Psoas muscle (tissue), 8 donors: ENCODE measurements around the gene LETM1. TPM values are rescaled to one million over a fixed set of nuclear protein-coding genes. Genes with fewer than 3 reads are reported as not detected.

Experiments
- ATAC-seq, 4 donors: fragments of 200-7000 bp; cut with Tn5 transposase; one replicate each; pipeline ENCODE4 v1.9.1; 2020; ENCODE audit warnings: moderate library complexity in 3 of 4, mild to moderate bottlenecking in 2 of 4
- DNase-seq, 2 donors: peaks; one replicate each; pipeline ENCODE4 v3.0.0-alpha.2; 2020
- H3K27ac ChIP-seq: fragments of 200-600 bp; one replicate; pipeline ENCODE4 v1.8.0; 2022
- H3K27me3 ChIP-seq, 3 donors: fragments of 200-600 bp in 1 of 3; one replicate each; pipeline versions ENCODE4 v1.6.1 to v1.8.0; 2013 to 2022; ENCODE audit warnings: low read length in 2 of 3, mild to moderate bottlenecking in 2 of 3, moderate library complexity in 1 of 3; ENCODE audit not compliant: insufficient read depth in 3 of 3
- H3K36me3 ChIP-seq, 2 donors: fragments of 200-600 bp in 1 of 2; one replicate each; pipeline versions ENCODE4 v1.6.1 to v1.8.0; 2013 to 2022; ENCODE audit warnings: low read depth in 1 of 2, mild to moderate bottlenecking in 1 of 2, moderate library complexity in 1 of 2; ENCODE audit not compliant: insufficient read depth in 1 of 2
- H3K4me1 ChIP-seq: fragments of 200-600 bp; one replicate; pipeline ENCODE4 v1.8.0; 2022
- H3K4me3 ChIP-seq: fragments of 200-600 bp; one replicate; pipeline ENCODE4 v1.8.0; 2022; ENCODE audit warnings: mild to moderate bottlenecking
- H3K9me3 ChIP-seq: fragments of 200-600 bp; one replicate; pipeline ENCODE4 v1.8.0; 2022
- WGBS, 3 donors: extraction: QIAGEN DNeasy Blood & Tissue Kit; methylation state at CpG; one replicate each; pipeline versions ENCODE4 v1.1.6 to v1.1.7; 2013; 5-methylcytosine and 5-hydroxymethylcytosine counted together
- intact Hi-C, 2 donors: fragments of 100-400 bp; cut with DNase I; formaldehyde crosslinking; loops; one replicate each; pipeline versions ENCODE4 v1.11.0 to v1.14.2; 2022
- polyA plus RNA-seq, 3 donors: library from polyadenylated mRNA; stranded (reverse); fragments of 200-250 nt; gene quantifications; one replicate each; pipeline ENCODE4 v1.2.3, GENCODE V29; 2013
- total RNA-seq, 4 donors: library from RNA; stranded (reverse); fragmentation: NEBNext Ultra II Directional in 2 of 4; extraction: Animal tissue kit (Norgen Biotek cat#: 25700) in 2 of 4; gene quantifications; one replicate each; pipeline versions ENCODE4 v1.2.1 to v1.2.4, GENCODE V29; 2021 to 2023
- TF ChIP-seq, protein P1 (sequence below): fragments of 200-600 bp; IDR thresholded peaks from one replicate; pipeline ENCODE4 v1.8.0; 2022; ENCODE audit warnings: antibody characterized with exemption
- donor health status: healthy with polysubstance abuse.
- donor health status: DM: no; HTN: no; CAD: no; lungs with moderate emphysema.
- donor health status: Bipolar disorder and iron deficiency.
- donor health status: healthy.
- donor health status: DM: yes; HTN: yes; CAD: no.
- donor health status: DM: no; HTN: no; CAD: no.
- donor health status: DM: no; HTN: no; CAD: no.
- donor health status: DM: yes; HTN: yes; CAD: no.

Gene LETM1
- total and polyA plus RNA-seq, 7 donors, result 14.1 to 50.3 (median 26.8) TPM

DNA sequence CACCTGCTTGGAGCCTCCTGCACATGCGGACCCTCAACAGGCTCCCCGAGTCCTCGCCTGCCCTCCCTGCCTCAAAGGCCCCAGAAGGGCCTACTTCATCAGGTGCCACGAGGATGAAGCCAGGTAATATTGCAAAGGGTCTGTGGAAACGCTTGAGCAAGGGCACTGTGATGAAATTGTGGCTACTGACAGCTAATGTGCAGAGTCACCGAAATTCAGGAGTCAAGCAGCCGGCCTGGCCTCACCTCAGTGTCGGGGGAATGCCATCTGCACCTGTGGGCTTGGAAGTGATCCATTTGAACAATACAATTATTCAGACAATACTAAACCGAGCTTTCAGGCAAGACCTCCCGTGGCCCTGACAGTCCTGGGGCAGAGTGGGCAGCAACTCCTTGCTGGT lies 66.0 kb downstream of the LETM1 start:
- TF ChIP-seq, protein P1, sequence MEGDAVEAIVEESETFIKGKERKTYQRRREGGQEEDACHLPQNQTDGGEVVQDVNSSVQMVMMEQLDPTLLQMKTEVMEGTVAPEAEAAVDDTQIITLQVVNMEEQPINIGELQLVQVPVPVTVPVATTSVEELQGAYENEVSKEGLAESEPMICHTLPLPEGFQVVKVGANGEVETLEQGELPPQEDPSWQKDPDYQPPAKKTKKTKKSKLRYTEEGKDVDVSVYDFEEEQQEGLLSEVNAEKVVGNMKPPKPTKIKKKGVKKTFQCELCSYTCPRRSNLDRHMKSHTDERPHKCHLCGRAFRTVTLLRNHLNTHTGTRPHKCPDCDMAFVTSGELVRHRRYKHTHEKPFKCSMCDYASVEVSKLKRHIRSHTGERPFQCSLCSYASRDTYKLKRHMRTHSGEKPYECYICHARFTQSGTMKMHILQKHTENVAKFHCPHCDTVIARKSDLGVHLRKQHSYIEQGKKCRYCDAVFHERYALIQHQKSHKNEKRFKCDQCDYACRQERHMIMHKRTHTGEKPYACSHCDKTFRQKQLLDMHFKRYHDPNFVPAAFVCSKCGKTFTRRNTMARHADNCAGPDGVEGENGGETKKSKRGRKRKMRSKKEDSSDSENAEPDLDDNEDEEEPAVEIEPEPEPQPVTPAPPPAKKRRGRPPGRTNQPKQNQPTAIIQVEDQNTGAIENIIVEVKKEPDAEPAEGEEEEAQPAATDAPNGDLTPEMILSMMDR, result no peak
- H3K27me3 ChIP-seq, result peaks cover 0 to 18% (median 14%) of the 10 kb centered on the region in 3 donors
- peaks cover 10% of the 10 kb centered on the region for H3K4me1 ChIP-seq
- no peak overlapping the region for H3K4me3 ChIP-seq
- intact Hi-C loops, result no loop called here
- H3K36me3 ChIP-seq, result no peaks in the 10 kb centered on the region
- no peaks in the 10 kb centered on the region for H3K9me3 ChIP-seq
- 83 to 87% (median 84%) methylated on average over 10 of the region's 10 CpGs for WGBS, 3 donors
- no peak overlapping the region for H3K27ac ChIP-seq
- ATAC-seq, result no peak
- DNase-seq, result no peak

DNA sequence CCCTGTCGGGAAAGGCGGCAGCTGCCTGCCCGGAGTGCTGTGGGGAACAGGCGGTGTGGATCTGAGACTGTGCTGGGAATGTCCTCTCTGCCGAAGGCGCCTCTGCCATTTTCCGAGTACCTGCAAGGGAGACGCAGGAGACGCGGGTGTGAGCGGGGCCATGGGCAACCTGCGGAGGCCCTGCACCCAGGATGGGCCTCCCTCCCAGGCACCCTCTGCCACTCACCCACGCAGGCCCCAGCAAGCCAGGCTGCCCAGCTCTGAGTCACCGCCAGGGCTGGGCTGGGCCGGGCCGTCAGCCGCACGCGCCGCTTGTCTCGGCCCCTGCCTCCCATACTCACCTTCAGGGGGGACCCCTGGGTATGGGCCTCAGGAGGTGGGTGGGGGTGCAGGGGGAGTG lies 66.4 kb downstream of the LETM1 start:
- H3K9me3 ChIP-seq, result no peaks in the 10 kb centered on the region
- H3K4me1 ChIP-seq, result peaks cover 13% of the 10 kb centered on the region
- H3K27me3 ChIP-seq, result peaks cover 0 to 14% (median 9%) of the 10 kb centered on the region in 3 donors
- TF ChIP-seq, protein P1, result no peak
- H3K27ac ChIP-seq, result no peak overlapping the region
- H3K36me3 ChIP-seq, result no peaks in the 10 kb centered on the region
- no peak for ATAC-seq
- no peak for DNase-seq
- H3K4me3 ChIP-seq, result no peak overlapping the region
- 90 to 91% (median 91%) methylated on average over 16 to 21 of the region's 21 CpGs for WGBS, 3 donors
- intact Hi-C loops, result no loop called here

DNA sequence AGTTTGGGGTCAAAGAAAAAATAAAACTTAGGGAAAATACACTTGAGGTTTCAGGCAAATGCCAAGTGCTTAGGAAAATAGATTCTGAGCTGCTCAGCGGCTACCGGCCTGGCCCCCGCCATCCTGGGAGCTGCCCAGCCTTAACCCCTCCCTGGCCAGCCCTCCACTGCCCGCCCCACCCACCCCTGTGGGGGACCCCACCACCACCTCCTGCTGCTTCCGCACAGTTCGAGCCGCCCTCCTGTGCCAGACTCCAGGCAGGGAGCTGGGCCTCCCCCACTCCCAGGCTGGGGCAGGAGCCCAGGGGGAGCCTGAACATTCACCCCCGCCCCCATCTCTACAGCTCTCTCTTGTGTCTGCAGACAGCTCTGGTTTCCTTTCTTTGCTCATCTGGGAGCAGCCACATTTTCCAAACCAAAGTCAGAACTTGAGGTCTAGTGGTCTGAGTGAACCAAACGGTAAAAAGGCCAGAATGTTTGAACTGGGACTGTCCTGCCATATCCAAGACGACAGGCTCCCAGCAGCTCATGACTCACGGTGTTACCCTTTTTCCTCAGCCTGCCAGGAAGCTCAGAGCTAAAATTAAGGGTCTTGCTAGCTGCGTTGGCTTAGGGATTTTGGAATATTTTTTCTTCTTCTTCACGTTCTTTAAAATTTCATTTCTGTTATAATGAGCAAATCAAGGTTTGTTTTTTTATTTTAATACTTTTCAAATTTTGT lies 67.5 kb downstream of the LETM1 start:
- Histone ChIP-seq H3K9me3 (no peaks in the 10 kb centered on the region), H3K4me1 (peaks cover 8% of the 10 kb centered on the region), H3K4me3 (no peak overlapping the region), H3K27ac (no peak overlapping the region), H3K27me3 (peaks cover 0 to 5% (median 2%) of the 10 kb centered on the region in 3 donors), H3K36me3 (no peaks in the 10 kb centered on the region)
- WGBS, 3 donors, result 69 to 73% (median 72%) methylated on average over 13 of the region's 13 CpGs
- TF ChIP-seq, protein P1, result no peak
- DNase-seq (no peak), ATAC-seq (no peak)
- intact Hi-C loops, result no loop called here

DNA sequence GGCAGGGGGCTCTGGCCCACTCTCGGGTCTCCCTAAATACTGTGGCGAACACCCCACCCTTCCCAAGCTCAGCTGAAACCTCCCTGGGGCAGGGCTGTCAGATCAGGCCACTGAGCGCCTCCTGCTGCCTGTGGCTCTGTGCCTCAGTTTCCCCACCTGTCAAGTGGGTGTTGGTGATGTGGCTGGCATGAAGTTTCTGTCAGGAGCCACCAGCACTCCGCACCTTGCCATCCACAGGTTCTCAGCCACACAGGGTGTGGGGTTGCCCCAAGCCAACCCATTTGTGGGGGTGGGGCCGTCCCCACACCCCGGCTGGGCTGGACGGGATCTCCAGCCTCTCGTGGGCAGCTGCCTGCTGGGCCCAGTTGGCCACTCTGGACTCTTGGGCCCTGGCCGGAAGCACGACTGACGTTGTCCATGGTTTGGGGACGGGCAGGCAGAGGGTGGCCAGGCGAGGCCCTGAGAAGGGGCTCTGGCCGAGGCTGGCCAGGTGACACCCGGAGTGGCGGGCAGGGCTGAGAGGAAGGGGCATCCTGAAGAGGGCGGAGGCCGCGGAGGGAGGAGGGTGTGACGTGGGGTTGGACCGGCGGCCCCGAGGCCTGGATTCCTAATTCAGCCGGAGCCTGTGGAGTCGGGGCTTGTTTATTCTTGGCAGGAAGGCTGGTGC lies 68.4 kb downstream of the LETM1 start:
- TF ChIP-seq, protein P1, result no peak
- DNase-seq (no peak), ATAC-seq (no peak)
- Histone ChIP-seq H3K27ac (no peak overlapping the region), H3K36me3 (no peaks in the 10 kb centered on the region), H3K9me3 (no peaks in the 10 kb centered on the region), H3K4me3 (no peak overlapping the region), H3K27me3 (peaks cover 0 to 3% (median 0%) of the 10 kb centered on the region in 3 donors), H3K4me1 (peaks cover 8% of the 10 kb centered on the region)
- WGBS, 3 donors, result 44 to 46% (median 45%) methylated on average over 23 to 25 of the region's 25 CpGs
- intact Hi-C loops, result no loop called here
